GM12872 (cell line): ENCODE data around the gene CLIC1.

Experiments used
- CTCF ChIP-seq: IDR thresholded peaks from 3 replicates; pipeline ENCODE4 v1.5.1; 2011; ENCODE audit warnings: low read depth, mild to moderate bottlenecking, low read length, moderate library complexity; ENCODE audit not compliant: insufficient read depth

The CLIC1 gene

DNA sequence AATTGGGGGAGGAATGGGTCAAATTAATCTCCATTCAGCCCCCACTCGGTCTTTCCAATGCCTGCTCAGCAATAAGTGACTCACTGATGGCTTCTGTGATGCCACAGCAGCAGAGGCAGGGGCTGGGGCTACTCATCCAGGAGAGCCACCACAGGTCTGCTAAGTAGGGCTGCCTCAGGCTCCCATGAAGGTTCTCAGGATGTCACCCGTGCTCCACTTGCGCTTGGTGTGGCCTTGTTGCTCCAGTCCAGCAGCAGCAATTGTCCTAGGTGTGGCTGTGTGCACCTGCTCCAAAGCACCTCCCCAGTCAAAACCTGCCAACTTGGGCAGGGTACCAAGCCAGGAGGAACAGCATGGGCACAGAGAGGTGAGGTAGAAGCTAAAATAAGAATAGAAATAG lies 14.2 kb downstream of the CLIC1 start:
- no peak for TF ChIP-seq CTCF

GRCh38 chr6:31721351-31722020 lies 14.8 kb downstream of the CLIC1 start, which contains the start of gene LY6G6C:
Gene LY6G6C, minus strand, starts transcription at chr6:31721746. Its CDS starts 67 bp downstream, at chr6:31721679.
- TF ChIP-seq CTCF = no peak

GRCh38 chr6:31720196-31720770 lies 16.0 kb downstream of the CLIC1 start:
- TF ChIP-seq CTCF = no peak

- no peak for TF ChIP-seq CTCF
These were observed 17.3 kb downstream of the CLIC1 start for GRCh38 chr6:31719001-31719400.

DNA sequence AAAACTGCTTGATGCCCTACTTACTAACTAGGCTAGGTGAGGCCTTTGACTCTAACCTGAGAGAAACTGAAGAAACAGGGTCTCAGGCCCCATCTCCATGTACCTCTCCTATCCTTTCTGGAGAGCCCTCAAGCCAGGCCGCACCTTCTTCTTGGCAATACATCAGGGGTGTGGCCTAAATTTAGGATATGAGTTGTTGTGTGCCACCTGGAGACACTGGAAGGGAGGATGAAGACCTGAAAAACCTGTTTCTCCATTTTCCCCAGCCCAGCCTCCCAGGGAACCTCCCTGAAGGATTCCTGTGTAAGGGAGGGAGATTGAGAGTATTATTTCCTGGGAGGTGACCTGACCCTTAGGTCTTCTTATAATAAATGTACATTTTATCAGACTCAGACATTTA lies 18.1 kb downstream of the CLIC1 start:
- TF ChIP-seq CTCF = no peak

GRCh38 chr6:31717499-31718222 lies 18.7 kb downstream of the CLIC1 start:
- TF ChIP-seq CTCF = no peak

DNA sequence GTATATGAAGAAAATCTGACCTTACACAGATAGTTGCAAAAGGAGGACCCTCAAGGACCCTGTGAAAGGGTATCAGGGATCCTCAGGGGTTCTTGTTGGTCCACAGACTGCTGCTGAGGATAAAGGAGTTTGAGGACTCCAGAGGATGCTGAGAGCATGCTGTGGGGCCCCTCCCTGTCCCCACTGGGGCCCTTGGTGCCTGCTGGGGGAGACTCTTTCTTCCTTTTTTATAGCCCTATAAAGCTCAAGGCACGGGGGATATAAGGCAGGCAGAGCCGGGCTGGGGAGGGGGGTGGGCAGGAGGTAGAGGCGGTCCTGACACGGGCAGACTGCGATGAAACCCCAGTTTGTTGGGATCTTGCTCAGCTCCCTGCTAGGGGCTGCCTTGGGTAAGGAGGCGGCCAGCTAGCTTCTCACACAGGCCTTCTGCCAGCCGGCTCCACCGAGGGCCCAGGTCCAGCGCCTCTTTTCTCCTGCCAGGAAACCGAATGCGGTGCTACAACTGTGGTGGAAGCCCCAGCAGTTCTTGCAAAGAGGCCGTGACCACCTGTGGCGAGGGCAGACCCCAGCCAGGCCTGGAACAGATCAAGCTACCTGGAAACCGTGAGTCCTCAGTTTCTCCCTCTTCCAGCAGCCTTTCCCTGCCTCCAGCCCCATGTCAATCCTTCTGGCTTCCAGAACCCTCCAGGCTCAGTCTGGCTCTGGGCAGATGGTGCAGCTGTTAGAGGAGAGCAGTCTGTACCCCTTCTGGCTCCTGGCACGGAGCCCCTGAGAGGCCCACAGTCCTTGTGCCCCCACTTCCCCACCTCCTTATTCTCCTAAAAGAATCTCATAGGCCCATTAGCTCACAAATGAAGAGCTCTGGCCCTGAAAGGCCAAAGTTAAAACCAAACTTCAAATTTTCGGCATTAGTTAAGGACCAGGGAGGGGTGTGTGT lies 21.0 kb downstream of the CLIC1 start, which contains the start of gene LY6G6D:
Gene LY6G6D (plus strand): TSS at position 327 of the 937 bp plus-strand sequence. CDS start 8 bp downstream, at position 335.
- no peak for TF ChIP-seq CTCF
